Measurements from ENCODE around the gene CDH26. TPM values are rescaled to one million over a fixed set of nuclear protein-coding genes. Genes with fewer than 3 reads are reported as not detected.

Gene CDH26
- total and polyA plus RNA-seq, 10 of the 15 experiments (the other 5 are each of a cell fraction or from before 2014, with no cell fraction given): 0.03 to 0.19 (median 0.08) TPM; not detected in 4

DNA sequence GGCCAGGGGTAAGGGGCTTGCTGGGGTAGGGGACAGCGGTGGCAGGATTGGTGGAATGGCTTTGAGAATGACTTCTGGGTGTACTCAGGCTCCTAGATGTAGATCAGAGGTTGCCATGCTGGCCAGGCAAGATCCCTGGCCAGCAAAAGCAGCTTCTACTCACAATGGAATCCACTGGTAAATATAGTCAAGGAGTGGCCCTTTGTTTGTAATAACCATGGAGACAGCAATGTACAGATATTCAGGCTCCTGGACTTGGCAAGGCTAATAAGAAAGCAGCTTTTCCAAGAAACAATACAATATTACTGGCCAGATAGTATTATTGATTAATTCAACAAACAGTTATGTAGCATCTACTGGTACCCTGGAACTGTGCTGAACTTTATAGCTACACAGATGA, 37.9 kb downstream of the CDH26 start:
- no peak overlapping the region for H3K4me3 ChIP-seq
- no peaks in the 10 kb centered on the region for H4K20me1 ChIP-seq (ENCODE audit: control insufficient read depth, insufficient read depth)
- POLR2A ChIA-PET: no interaction called here
- CTCF ChIA-PET: interaction anchor here (1.0 to 1.6 kb wide), 2 partner anchors 15 to 60 kb away, joined by 5 to 7 read pairs; no protein-coding TSS in a partner anchor
- no peak overlapping the region for H3K9ac ChIP-seq (ENCODE audit: control insufficient read depth, insufficient read depth, low read length)
- intact Hi-C loops (cut with micrococcal nuclease; ENCODE audit: unreplicated experiment): no loop called here
- no peak overlapping the region for H2AFZ ChIP-seq (ENCODE audit: control insufficient read depth, low read depth, low read length)
- RAD21 ChIA-PET (ENCODE audit: unreplicated experiment): no interaction called here
- no peaks in the 10 kb centered on the region for H3K36me3 ChIP-seq (ENCODE audit: control insufficient read depth in 2 of 2, insufficient read depth in 2 of 2, low read length in 1 of 2)
- no peak overlapping the region for H3K4me2 ChIP-seq (ENCODE audit: control insufficient read depth, insufficient read depth)
- H3K9me3 ChIP-seq (replicated peaks; ENCODE audit: control insufficient read depth, insufficient read depth, low read length): no peaks in the 10 kb centered on the region
- no peak for ATAC-seq
- DNase-seq (ENCODE audit: low read depth, low spot score): no peak
- SMC1A ChIA-PET (ENCODE audit: uncharacterized antibody, unreplicated experiment): no interaction called here
- in situ Hi-C loops (cut with MboI): no loop called here
- no peak overlapping the region for H3K27ac ChIP-seq (ENCODE audit: control insufficient read depth, insufficient read depth)
- no peaks in the 10 kb centered on the region for H3K27me3 ChIP-seq (replicated peaks in 1 of 2; ENCODE audit: control insufficient read depth in 2 of 2, insufficient read depth in 2 of 2, low read length in 1 of 2)
- no peak for FAIRE-seq
- no TSS peak for BruUV-seq (replicated peaks)
- no peaks in the 10 kb centered on the region for H3K4me1 ChIP-seq (ENCODE audit: control insufficient read depth, insufficient read depth, low read length)
- WGBS (ENCODE audit: insufficient coverage, insufficient replicate concordance, low lambda C conversion rate, missing lambda C conversion rate): 10% methylated on average over 1 of the region's 1 CpG
- no peaks in the 10 kb centered on the region for H3K79me2 ChIP-seq (ENCODE audit: control insufficient read depth, insufficient read depth, low read length)
- no peak for TF ChIP-seq BACH1 (IDR thresholded peaks at IDR 0.05; ENCODE audit: borderline replicate concordance)
- TF ChIP-seq CHD2 (IDR thresholded peaks at IDR 0.05; ENCODE audit: borderline replicate concordance, low read depth, low read length): no peak
- TF ChIP-seq NFYB (IDR thresholded peaks at IDR 0.05; ENCODE audit: insufficient read depth, low read depth, low read length): no peak
- TF ChIP-seq, protein P1, sequence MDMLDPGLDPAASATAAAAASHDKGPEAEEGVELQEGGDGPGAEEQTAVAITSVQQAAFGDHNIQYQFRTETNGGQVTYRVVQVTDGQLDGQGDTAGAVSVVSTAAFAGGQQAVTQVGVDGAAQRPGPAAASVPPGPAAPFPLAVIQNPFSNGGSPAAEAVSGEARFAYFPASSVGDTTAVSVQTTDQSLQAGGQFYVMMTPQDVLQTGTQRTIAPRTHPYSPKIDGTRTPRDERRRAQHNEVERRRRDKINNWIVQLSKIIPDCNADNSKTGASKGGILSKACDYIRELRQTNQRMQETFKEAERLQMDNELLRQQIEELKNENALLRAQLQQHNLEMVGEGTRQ (IDR thresholded peaks at IDR 0.05; ENCODE audit: borderline replicate concordance, low read depth, low read length): no peak
- TF ChIP-seq RFX5 (IDR thresholded peaks at IDR 0.05; ENCODE audit: low read depth, low read length): no peak
- TF ChIP-seq, protein P2, sequence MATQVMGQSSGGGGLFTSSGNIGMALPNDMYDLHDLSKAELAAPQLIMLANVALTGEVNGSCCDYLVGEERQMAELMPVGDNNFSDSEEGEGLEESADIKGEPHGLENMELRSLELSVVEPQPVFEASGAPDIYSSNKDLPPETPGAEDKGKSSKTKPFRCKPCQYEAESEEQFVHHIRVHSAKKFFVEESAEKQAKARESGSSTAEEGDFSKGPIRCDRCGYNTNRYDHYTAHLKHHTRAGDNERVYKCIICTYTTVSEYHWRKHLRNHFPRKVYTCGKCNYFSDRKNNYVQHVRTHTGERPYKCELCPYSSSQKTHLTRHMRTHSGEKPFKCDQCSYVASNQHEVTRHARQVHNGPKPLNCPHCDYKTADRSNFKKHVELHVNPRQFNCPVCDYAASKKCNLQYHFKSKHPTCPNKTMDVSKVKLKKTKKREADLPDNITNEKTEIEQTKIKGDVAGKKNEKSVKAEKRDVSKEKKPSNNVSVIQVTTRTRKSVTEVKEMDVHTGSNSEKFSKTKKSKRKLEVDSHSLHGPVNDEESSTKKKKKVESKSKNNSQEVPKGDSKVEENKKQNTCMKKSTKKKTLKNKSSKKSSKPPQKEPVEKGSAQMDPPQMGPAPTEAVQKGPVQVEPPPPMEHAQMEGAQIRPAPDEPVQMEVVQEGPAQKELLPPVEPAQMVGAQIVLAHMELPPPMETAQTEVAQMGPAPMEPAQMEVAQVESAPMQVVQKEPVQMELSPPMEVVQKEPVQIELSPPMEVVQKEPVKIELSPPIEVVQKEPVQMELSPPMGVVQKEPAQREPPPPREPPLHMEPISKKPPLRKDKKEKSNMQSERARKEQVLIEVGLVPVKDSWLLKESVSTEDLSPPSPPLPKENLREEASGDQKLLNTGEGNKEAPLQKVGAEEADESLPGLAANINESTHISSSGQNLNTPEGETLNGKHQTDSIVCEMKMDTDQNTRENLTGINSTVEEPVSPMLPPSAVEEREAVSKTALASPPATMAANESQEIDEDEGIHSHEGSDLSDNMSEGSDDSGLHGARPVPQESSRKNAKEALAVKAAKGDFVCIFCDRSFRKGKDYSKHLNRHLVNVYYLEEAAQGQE (IDR thresholded peaks at IDR 0.05; ENCODE audit: low read depth, low read length): no peak
- no peak for TF ChIP-seq ZBTB33 (IDR thresholded peaks at IDR 0.05)
- TF ChIP-seq, protein P3, sequence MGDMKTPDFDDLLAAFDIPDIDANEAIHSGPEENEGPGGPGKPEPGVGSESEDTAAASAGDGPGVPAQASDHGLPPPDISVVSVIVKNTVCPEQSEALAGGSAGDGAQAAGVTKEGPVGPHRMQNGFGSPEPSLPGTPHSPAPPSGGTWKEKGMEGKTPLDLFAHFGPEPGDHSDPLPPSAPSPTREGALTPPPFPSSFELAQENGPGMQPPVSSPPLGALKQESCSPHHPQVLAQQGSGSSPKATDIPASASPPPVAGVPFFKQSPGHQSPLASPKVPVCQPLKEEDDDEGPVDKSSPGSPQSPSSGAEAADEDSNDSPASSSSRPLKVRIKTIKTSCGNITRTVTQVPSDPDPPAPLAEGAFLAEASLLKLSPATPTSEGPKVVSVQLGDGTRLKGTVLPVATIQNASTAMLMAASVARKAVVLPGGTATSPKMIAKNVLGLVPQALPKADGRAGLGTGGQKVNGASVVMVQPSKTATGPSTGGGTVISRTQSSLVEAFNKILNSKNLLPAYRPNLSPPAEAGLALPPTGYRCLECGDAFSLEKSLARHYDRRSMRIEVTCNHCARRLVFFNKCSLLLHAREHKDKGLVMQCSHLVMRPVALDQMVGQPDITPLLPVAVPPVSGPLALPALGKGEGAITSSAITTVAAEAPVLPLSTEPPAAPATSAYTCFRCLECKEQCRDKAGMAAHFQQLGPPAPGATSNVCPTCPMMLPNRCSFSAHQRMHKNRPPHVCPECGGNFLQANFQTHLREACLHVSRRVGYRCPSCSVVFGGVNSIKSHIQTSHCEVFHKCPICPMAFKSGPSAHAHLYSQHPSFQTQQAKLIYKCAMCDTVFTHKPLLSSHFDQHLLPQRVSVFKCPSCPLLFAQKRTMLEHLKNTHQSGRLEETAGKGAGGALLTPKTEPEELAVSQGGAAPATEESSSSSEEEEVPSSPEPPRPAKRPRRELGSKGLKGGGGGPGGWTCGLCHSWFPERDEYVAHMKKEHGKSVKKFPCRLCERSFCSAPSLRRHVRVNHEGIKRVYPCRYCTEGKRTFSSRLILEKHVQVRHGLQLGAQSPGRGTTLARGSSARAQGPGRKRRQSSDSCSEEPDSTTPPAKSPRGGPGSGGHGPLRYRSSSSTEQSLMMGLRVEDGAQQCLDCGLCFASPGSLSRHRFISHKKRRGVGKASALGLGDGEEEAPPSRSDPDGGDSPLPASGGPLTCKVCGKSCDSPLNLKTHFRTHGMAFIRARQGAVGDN (IDR thresholded peaks at IDR 0.05): no peak
- no peak for TF ChIP-seq PBX3 (IDR thresholded peaks at IDR 0.05; ENCODE audit: insufficient replicate concordance, low read depth, low read length)
- no peak for TF ChIP-seq ZZZ3 (IDR thresholded peaks at IDR 0.05; ENCODE audit: control insufficient read depth, insufficient read length, low read depth)
- TF ChIP-seq NR2C1 (IDR thresholded peaks at IDR 0.05): no peak
- TF ChIP-seq NBN (IDR thresholded peaks at IDR 0.05): no peak
- no peak for TF ChIP-seq ZBED1 (IDR thresholded peaks at IDR 0.05; ENCODE audit: borderline replicate concordance)
- TF ChIP-seq TCF7 (IDR thresholded peaks at IDR 0.05; ENCODE audit: borderline replicate concordance): no peak
